H1 (cell line): ENCODE results near the gene RBP4. TPM values are rescaled to one million over a fixed set of nuclear protein-coding genes. Genes with fewer than 3 reads are reported as not detected.

Experiments used
- BRCA1 ChIP-seq: IDR thresholded peaks from 2 replicates; pipeline ENCODE4 v1.6.1; 2012; ENCODE audit warnings: low read depth, low read length, improper control_type of control experiment
- CEBPB ChIP-seq: IDR thresholded peaks from 2 replicates; pipeline ENCODE4 v1.6.1; 2012; ENCODE audit warnings: low read depth, low read length
- CREB1 ChIP-seq: IDR thresholded peaks from 2 replicates; pipeline ENCODE4 v1.6.1; 2012; ENCODE audit warnings: inconsistent platforms
- GABPA ChIP-seq: IDR thresholded peaks from 2 replicates; pipeline ENCODE4 v1.6.1; 2011; ENCODE audit warnings: mild to moderate bottlenecking, low read length, moderate library complexity, borderline replicate concordance; ENCODE audit not compliant: insufficient read depth
- HDAC2 ChIP-seq, 2 experiments: fragments of 300-600 bp in 1 of 2; sonication (generic) in 1 of 2; IDR thresholded peaks; 2 replicates each; pipeline ENCODE4 v1.6.1; 2011 to 2012; ENCODE audit warnings: low read depth in 2 of 2, low read length in 2 of 2, mild to moderate bottlenecking in 2 of 2, moderate library complexity in 2 of 2, borderline replicate concordance in 1 of 2, inconsistent platforms in 1 of 2
- KDM1A ChIP-seq: fragments of 200-600, 300-600 bp; sonication (generic); IDR thresholded peaks from 2 replicates; pipeline ENCODE4 v1.7.1; 2016; ENCODE audit warnings: mild to moderate bottlenecking, low read length, borderline replicate concordance
- MAFK ChIP-seq: IDR thresholded peaks from 2 replicates; pipeline ENCODE4 v1.6.1; 2012; ENCODE audit warnings: low read depth, mild to moderate bottlenecking, improper control_type of control experiment, low read length
- SAP30 ChIP-seq: fragments of 300-600 bp; sonication (generic); IDR thresholded peaks from 2 replicates; pipeline ENCODE4 v1.7.1; 2012; ENCODE audit warnings: low read length, moderate library complexity, mild to moderate bottlenecking, inconsistent platforms; ENCODE audit not compliant: insufficient read depth, insufficient replicate concordance
- polyA plus RNA-seq, 7 experiments: library from polyadenylated mRNA; depleted of rRNA in 3 of 7; stranded (reverse) in 5 of 7; unstranded in 2 of 7; fragments of >200 nt in 5 of 7; fragments of 200-250 nt in 2 of 7; gene quantifications; 1 replicate in 5 of 7; 2 replicates in 1 of 7; 4 replicates in 1 of 7; pipeline versions ENCODE4 v1.2.1 to v1.2.3, GENCODE V29; 2011 to 2013; ENCODE audit warnings: missing spikeins in 2 of 7, mixed read lengths in 2 of 7
- total RNA-seq: library from RNA; stranded (reverse); fragmentation: NEBNext Ultra II Directional; extraction: Animal tissue kit (Norgen Biotek cat#: 25700); gene quantifications from 2 replicates; pipeline ENCODE4 v1.2.1, GENCODE V29; 2021

RBP4 gene
- total and polyA plus RNA-seq, 2 of the 8 experiments (the other 6 are each of a cell fraction or from before 2014, with no cell fraction given): 0.42 to 0.97 TPM

- TF ChIP-seq HDAC2 (IDR thresholded peaks at IDR 0.05; ENCODE audit: borderline replicate concordance in 1 of 2, low read depth in 2 of 2, low read length in 2 of 2): no peak
- no peak for TF ChIP-seq KDM1A
- TF ChIP-seq BRCA1: no peak
- no peak for TF ChIP-seq GABPA
- no peak for TF ChIP-seq CREB1
- no peak for TF ChIP-seq CEBPB
- no peak for TF ChIP-seq SAP30
- TF ChIP-seq MAFK: no peak
These were observed 46.7 kb downstream of the RBP4 start (continued) for GRCh38 chr10:93554316-93554663.
